Panc1 (cell line): ENCODE results near the gene BBS1.

Experiments
- POLR2AphosphoS5 ChIP-seq: IDR thresholded peaks from 2 replicates; pipeline ENCODE4 v1.6.1; 2012; ENCODE audit warnings: mild to moderate bottlenecking, low read depth, low read length, moderate library complexity
- TF ChIP-seq, protein P1 (sequence below): fragments of 450-650 bp; IDR thresholded peaks from 2 replicates; pipeline ENCODE4 v1.5.1; 2017; ENCODE audit warnings: mild to moderate bottlenecking

DNA sequence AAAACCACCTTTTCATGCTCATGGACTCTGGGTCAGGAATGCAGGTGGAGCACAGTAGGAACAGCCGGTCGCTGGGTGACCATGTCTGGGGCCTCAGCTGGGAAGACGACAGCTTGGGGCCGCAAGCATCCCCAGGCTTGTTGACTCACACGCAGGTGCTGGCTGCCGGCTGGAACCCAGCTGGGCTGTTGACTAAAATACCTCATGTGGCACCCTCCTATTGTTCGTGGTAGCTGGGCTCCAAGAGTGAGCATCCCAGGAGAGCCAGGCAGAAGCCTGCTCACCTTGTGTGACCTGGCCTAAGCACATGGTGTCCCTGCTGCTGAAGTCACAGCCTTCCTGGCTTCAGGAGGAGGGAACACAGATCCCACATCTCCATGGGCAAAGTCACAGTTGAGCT lies 20.8 kb upstream of the BBS1 start:
- no peak for TF ChIP-seq POLR2AphosphoS5
- TF ChIP-seq, protein P1, sequence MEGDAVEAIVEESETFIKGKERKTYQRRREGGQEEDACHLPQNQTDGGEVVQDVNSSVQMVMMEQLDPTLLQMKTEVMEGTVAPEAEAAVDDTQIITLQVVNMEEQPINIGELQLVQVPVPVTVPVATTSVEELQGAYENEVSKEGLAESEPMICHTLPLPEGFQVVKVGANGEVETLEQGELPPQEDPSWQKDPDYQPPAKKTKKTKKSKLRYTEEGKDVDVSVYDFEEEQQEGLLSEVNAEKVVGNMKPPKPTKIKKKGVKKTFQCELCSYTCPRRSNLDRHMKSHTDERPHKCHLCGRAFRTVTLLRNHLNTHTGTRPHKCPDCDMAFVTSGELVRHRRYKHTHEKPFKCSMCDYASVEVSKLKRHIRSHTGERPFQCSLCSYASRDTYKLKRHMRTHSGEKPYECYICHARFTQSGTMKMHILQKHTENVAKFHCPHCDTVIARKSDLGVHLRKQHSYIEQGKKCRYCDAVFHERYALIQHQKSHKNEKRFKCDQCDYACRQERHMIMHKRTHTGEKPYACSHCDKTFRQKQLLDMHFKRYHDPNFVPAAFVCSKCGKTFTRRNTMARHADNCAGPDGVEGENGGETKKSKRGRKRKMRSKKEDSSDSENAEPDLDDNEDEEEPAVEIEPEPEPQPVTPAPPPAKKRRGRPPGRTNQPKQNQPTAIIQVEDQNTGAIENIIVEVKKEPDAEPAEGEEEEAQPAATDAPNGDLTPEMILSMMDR: no peak
